H9 (cell line): Measurements from ENCODE around the gene AMMECR1L. TPM values are rescaled to one million over a fixed set of nuclear protein-coding genes. Genes with fewer than 3 reads are reported as not detected.

Source experiments
- DNase-seq: peaks from one replicate; pipeline ENCODE4 v3.0.0-alpha.2; 2017
- H2AFZ ChIP-seq: one replicate; pipeline ENCODE4 v1.6.1; 2013; ENCODE audit warnings: mild to moderate bottlenecking, low read length, control low read depth, moderate library complexity
- H2AK5ac ChIP-seq: 2 replicates; pipeline ENCODE4 v1.6.1; 2013; ENCODE audit warnings: low read length, control low read depth, mixed read lengths; ENCODE audit not compliant: insufficient read length
- H2BK120ac ChIP-seq: one replicate; pipeline ENCODE4 v1.6.1; 2013; ENCODE audit warnings: low read depth, mild to moderate bottlenecking, low read length, control low read depth, inconsistent platforms; ENCODE audit not compliant: poor library complexity, severe bottlenecking
- H2BK12ac ChIP-seq: 2 replicates; pipeline ENCODE4 v1.6.1; 2013; ENCODE audit warnings: low read length, control low read depth, mixed read lengths, low read depth; ENCODE audit not compliant: insufficient read length
- H2BK15ac ChIP-seq: 2 replicates; pipeline ENCODE4 v1.6.1; 2013; ENCODE audit warnings: low read depth, low read length, control low read depth
- H2BK20ac ChIP-seq: one replicate; pipeline ENCODE4 v1.6.1; 2013; ENCODE audit warnings: low read depth, mild to moderate bottlenecking, low read length, control low read depth, inconsistent platforms; ENCODE audit not compliant: poor library complexity, severe bottlenecking
- H2BK5ac ChIP-seq: 2 replicates; pipeline ENCODE4 v1.6.1; 2013; ENCODE audit warnings: low read length, control low read depth, mixed read lengths; ENCODE audit not compliant: insufficient read length
- H3K14ac ChIP-seq: 2 replicates; pipeline ENCODE4 v1.6.1; 2013; ENCODE audit warnings: low read length, control low read depth; ENCODE audit not compliant: insufficient read depth
- H3K18ac ChIP-seq: 2 replicates; pipeline ENCODE4 v1.6.1; 2013; ENCODE audit warnings: low read depth, mild to moderate bottlenecking, mixed read lengths, low read length, control low read depth; ENCODE audit not compliant: insufficient read length
- H3K23ac ChIP-seq: 2 replicates; pipeline ENCODE4 v1.6.1; 2013; ENCODE audit warnings: low read length, control low read depth, mixed read lengths, low read depth; ENCODE audit not compliant: insufficient read length
- H3K23me2 ChIP-seq: 2 replicates; pipeline ENCODE4 v1.6.1; 2013; ENCODE audit warnings: low read depth, mild to moderate bottlenecking, mixed read lengths, low read length, control low read depth; ENCODE audit not compliant: insufficient read length, poor library complexity, severe bottlenecking
- H3K27ac ChIP-seq: 2 replicates; pipeline ENCODE4 v1.5.1; 2013; ENCODE audit warnings: low read length, control low read depth, mixed read lengths, low read depth; ENCODE audit not compliant: insufficient read length
- H3K27me3 ChIP-seq: 2 replicates; pipeline ENCODE4 v1.6.1; 2013; ENCODE audit warnings: low read length, control low read depth, inconsistent platforms; ENCODE audit not compliant: insufficient read depth
- H3K4ac ChIP-seq: 2 replicates; pipeline ENCODE4 v1.6.1; 2013; ENCODE audit warnings: low read depth, mild to moderate bottlenecking, control low read depth, inconsistent platforms, low read length, moderate library complexity
- H3K4me1 ChIP-seq: 2 replicates; pipeline ENCODE4 v1.6.1; 2013; ENCODE audit warnings: low read length, control low read depth, inconsistent platforms; ENCODE audit not compliant: insufficient read depth
- H3K4me2 ChIP-seq: 2 replicates; pipeline ENCODE4 v1.6.1; 2013; ENCODE audit warnings: low read length, control low read depth, mixed read lengths; ENCODE audit not compliant: insufficient read length, insufficient read depth
- H3K56ac ChIP-seq: 2 replicates; pipeline ENCODE4 v1.6.1; 2013; ENCODE audit warnings: low read depth, mild to moderate bottlenecking, mixed read lengths, low read length, control low read depth; ENCODE audit not compliant: insufficient read length
- H3K79me1 ChIP-seq: 2 replicates; pipeline ENCODE4 v1.6.1; 2013; ENCODE audit warnings: low read depth, mild to moderate bottlenecking, moderate library complexity, low read length, control low read depth, inconsistent platforms; ENCODE audit not compliant: insufficient read depth, poor library complexity, severe bottlenecking
- H3K79me2 ChIP-seq: 2 replicates; pipeline ENCODE4 v1.6.1; 2013; ENCODE audit warnings: low read length, control low read depth, inconsistent platforms; ENCODE audit not compliant: insufficient read depth
- H3K9ac ChIP-seq: 2 replicates; pipeline ENCODE4 v1.6.1; 2013; ENCODE audit warnings: low read length, control low read depth, mixed read lengths; ENCODE audit not compliant: insufficient read length; ENCODE audit errors: extremely low read depth
- H3K9me3 ChIP-seq: one replicate; pipeline ENCODE4 v1.6.1; 2013; ENCODE audit warnings: low read depth, low read length, inconsistent platforms; ENCODE audit not compliant: control insufficient read depth
- H3T11ph ChIP-seq: one replicate; pipeline ENCODE4 v1.6.1; 2013; ENCODE audit warnings: mild to moderate bottlenecking, low read length, control low read depth, inconsistent platforms
- H4K20me1 ChIP-seq: one replicate; pipeline ENCODE4 v1.6.1; 2013; ENCODE audit not compliant: control insufficient read depth, insufficient read length, insufficient read depth
- H4K5ac ChIP-seq: 2 replicates; pipeline ENCODE4 v1.6.1; 2013; ENCODE audit warnings: low read depth, mild to moderate bottlenecking, mixed read lengths, low read length, control low read depth; ENCODE audit not compliant: insufficient read length
- H4K8ac ChIP-seq: replicated peaks from 2 replicates; pipeline ENCODE4 v1.6.1; 2013; ENCODE audit warnings: low read length, control low read depth, mixed read lengths, low read depth; ENCODE audit not compliant: insufficient read length
- H4K91ac ChIP-seq: 2 replicates; pipeline ENCODE4 v1.6.1; 2013; ENCODE audit warnings: low read depth, mild to moderate bottlenecking, moderate library complexity, mixed read lengths, low read length, control low read depth; ENCODE audit not compliant: insufficient read length
- H3K27ac Mint-ChIP-seq, 3 experiments: 2 replicates in 2 of 3; 3 replicates in 1 of 3; pipeline ENCODE4 v1.8.0; 2020 to 2021; ENCODE audit warnings: mixed read lengths in 3 of 3, mild to moderate bottlenecking in 1 of 3, moderate library complexity in 1 of 3
- H3K27me3 Mint-ChIP-seq: 2 replicates; pipeline ENCODE4 v1.8.0; 2021; ENCODE audit warnings: low read depth, mild to moderate bottlenecking, moderate library complexity, mixed read lengths
- H3K36me3 Mint-ChIP-seq, 3 experiments: 2 replicates in 2 of 3; 3 replicates in 1 of 3; pipeline ENCODE4 v1.8.0; 2020 to 2021; ENCODE audit warnings: low read depth in 3 of 3, mixed read lengths in 3 of 3; ENCODE audit not compliant: insufficient read depth in 1 of 3
- H3K4me1 Mint-ChIP-seq, 2 experiments: 2 replicates each; pipeline ENCODE4 v1.8.0; 2020; ENCODE audit warnings: mixed read lengths in 2 of 2
- H3K4me3 Mint-ChIP-seq, 2 experiments: 2 replicates in 1 of 2; 3 replicates in 1 of 2; pipeline ENCODE4 v1.8.0; 2020 to 2021; ENCODE audit warnings: mild to moderate bottlenecking in 2 of 2, mixed read lengths in 2 of 2, moderate library complexity in 1 of 2
- H3K9me3 Mint-ChIP-seq, 2 experiments: 2 replicates in 1 of 2; 3 replicates in 1 of 2; pipeline ENCODE4 v1.8.0; 2020; ENCODE audit warnings: mild to moderate bottlenecking in 2 of 2, mixed read lengths in 2 of 2, moderate library complexity in 1 of 2
- CTCF ChIP-seq: fragments of 200-600 bp; sonication (generic); conservative IDR thresholded peaks from 3 replicates; pipeline ENCODE4 v1.8.0; 2021; ENCODE audit warnings: antibody characterized with exemption, mild to moderate bottlenecking
- total RNA-seq: library from RNA; stranded (reverse); gene quantifications from 2 replicates; pipeline ENCODE4 v1.2.1, GENCODE V29; 2021

Gene AMMECR1L
- total RNA-seq, 1 experiment from 2014 or later = 20.0 TPM

- TF ChIP-seq CTCF = no peak
- no peak overlapping the region for H2AK5ac ChIP-seq
- H3K27ac ChIP-seq = no peak overlapping the region
- H3K4ac ChIP-seq = no peak overlapping the region
- no peak overlapping the region for H3K56ac ChIP-seq
- Mint-ChIP-seq H3K4me3 (no peak overlapping the region), H3K27me3 (no peaks in the 10 kb centered on the region), H3K4me1 (peaks cover 3% of the 10 kb centered on the region in 2 experiments; a peak in 2 of 4 replicates), H3K36me3 (peaks cover 41 to 76% (median 72%) of the 10 kb centered on the region in 3 experiments), H3K27ac (no peak overlapping the region), H3K9me3 (no peaks in the 10 kb centered on the region)
- no peak overlapping the region for H3K4me2 ChIP-seq
- H3K18ac ChIP-seq = no peak overlapping the region
- no peak overlapping the region for H4K5ac ChIP-seq
- DNase-seq = no peak
- no peak overlapping the region for H2AFZ ChIP-seq
- H3K4me1 ChIP-seq = no peaks in the 10 kb centered on the region
- no peaks in the 10 kb centered on the region for H3K27me3 ChIP-seq
- no peak overlapping the region for H3K14ac ChIP-seq
- no peak overlapping the region for H3K9ac ChIP-seq
- H2BK120ac ChIP-seq = no peak overlapping the region
- H2BK20ac ChIP-seq = no peak overlapping the region
- no peak overlapping the region for H3T11ph ChIP-seq
- H4K91ac ChIP-seq = no peak overlapping the region
- H2BK15ac ChIP-seq = no peak overlapping the region
- H4K20me1 ChIP-seq = no peaks in the 10 kb centered on the region
- H3K9me3 ChIP-seq = no peaks in the 10 kb centered on the region
- H2BK12ac ChIP-seq = no peak overlapping the region
- H3K79me2 ChIP-seq = no peaks in the 10 kb centered on the region
- H4K8ac ChIP-seq = no peak overlapping the region
- H3K23me2 ChIP-seq = no peaks in the 10 kb centered on the region
- H2BK5ac ChIP-seq = no peak overlapping the region
- no peak overlapping the region for H3K23ac ChIP-seq
- H3K79me1 ChIP-seq = no peaks in the 10 kb centered on the region
Measured at GRCh38 chr2:127865926-127866325, 19.8 kb downstream of the AMMECR1L start.
